ENCODE results near the gene SPACA6. TPM values are rescaled to one million over a fixed set of nuclear protein-coding genes. Genes with fewer than 3 reads are reported as not detected.

Gene SPACA6
- polyA plus RNA-seq, 3 donors from 2014 or later, result 2.3 to 2.4 TPM; not detected in 1

DNA sequence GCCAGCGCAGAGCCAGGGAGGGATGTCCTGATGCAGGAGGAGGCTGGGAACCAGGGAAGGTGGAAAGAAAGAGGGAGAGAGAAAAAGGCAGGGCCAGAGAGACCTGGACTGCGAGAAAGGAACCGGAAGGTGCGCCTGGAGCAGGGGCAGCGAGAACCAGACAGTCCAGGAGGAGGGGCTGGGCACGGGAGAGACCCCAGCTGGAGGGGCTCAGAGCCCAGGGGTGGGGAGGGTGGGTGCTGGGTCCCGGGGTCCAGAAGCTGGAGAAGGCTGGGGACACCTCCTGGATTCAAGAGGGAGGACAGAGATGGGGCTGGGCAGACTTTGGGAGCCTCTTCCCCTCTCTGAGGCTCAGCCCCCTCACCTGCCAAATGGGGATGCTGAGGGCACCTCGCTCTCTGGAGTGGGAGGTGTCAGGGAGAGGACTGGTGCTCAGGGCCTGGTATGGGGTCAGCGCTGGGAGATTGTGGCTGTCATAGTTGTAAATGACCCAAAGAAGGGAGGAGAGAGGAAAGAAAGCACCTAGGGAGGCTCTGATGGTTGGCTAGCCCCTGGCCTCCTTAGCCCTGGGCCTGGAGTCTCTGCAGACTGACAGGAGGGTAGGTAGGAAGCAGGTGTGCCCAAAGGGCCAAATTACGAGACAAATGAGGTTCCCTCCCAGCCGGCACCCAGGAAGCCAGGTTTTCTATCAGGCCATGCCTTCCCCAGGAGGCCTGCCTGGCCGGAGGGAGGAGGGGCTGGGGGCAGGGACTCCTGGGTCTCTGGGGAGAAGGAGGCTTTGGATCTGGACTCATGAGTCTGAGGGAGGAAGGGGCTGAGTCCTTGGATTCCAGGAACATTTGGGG is 1.3 kb upstream of the SPACA6 start:
- H3K4me1 Mint-ChIP-seq, result peaks cover 7 to 15% of the 10 kb centered on the region in 2 donors
- H3K4me3 Mint-ChIP-seq, result no peak overlapping the region
- no peak overlapping the region for H3K27ac Mint-ChIP-seq
- H3K27me3 Mint-ChIP-seq (ENCODE audit: low read depth in 3 of 3), result peaks cover 16 to 32% (median 23%) of the 10 kb centered on the region in 3 donors
- peaks cover 4 to 8% (median 4%) of the 10 kb centered on the region in 3 donors for H3K36me3 Mint-ChIP-seq
- peaks cover 0 to under 1% (median 0%) of the 10 kb centered on the region in 6 donors for H3K9me3 Mint-ChIP-seq
- DNase-seq, result no peak

- Mint-ChIP-seq H3K4me1 (peaks cover 7 to 15% of the 10 kb centered on the region in 2 donors), H3K9me3 (no peaks in the 10 kb centered on the region), H3K36me3 (peaks cover 4 to 8% (median 4%) of the 10 kb centered on the region in 3 donors), H3K4me3 (no peak overlapping the region), H3K27me3 (ENCODE audit: low read depth in 3 of 3) (peaks cover 10 to 27% (median 19%) of the 10 kb centered on the region in 3 donors), H3K27ac (no peak overlapping the region)
- DNase-seq, result no peak
These were observed 662 bp upstream of the SPACA6 start for GRCh38 chr19:51692468-51692867.

DNA sequence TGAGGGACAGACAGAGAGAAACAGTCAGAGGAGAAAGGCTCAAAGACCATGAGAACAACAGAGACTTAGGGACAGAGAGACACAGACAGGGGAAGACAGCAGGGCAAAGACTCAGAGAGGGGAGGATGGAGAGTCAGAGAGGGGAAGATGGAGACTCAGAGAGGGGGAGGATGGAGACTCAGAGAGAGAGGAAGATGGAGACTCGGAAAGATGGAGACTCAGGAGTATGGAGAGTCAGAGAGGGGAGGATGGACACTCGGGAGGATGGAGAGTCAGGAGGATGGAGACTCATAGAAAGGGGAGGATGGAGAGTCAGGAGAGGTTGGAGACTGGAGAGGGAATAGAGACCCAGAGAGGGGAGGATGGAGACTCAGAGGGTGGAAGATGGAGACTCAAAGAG is 689 bp downstream of the SPACA6 start:
- Mint-ChIP-seq H3K4me3 (no peak overlapping the region), H3K4me1 (peaks cover under 1 to 8% of the 10 kb centered on the region in 2 donors), H3K36me3 (peaks cover 0 to 5% (median 0%) of the 10 kb centered on the region in 3 donors), H3K27ac (no peak overlapping the region), H3K9me3 (no peaks in the 10 kb centered on the region), H3K27me3 (ENCODE audit: low read depth in 3 of 3) (peaks cover 8 to 16% (median 8%) of the 10 kb centered on the region in 3 donors)
- no peak for DNase-seq

DNA sequence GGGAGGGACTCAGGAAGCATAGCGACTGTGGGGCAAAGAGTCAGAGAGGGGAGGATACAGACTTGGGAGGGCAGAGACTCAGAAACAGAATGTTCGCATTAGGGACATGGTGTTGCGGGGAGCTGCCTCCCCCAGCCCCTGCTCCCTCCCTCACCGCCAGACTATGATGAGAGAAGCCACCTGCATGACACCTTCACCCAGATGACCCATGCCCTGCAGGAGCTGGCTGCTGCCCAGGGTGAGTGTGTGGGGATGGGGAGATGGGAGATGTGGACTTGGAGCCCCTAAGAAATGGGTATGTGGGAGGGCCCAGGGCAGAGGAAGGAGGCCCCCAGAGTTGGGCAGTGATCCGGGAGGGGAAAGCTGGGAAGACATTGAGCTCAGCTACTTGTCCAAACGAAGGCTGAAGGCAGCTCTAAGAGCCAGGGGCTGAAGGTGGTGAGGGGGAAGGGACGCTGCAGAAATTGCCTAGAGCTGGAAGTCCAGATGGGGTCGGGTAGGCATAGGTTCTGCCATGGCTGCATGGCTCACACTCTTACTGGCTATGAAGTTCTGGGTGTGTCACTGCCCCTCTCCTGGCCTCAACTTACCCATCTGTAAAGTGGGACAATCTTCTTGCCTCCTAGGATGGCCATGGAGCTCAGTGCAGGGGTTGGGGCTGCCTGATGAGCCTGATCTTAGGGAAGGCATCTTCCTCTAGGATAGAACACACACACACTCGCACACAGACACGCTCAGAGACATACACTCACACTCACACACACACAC is 1.4 kb downstream of the SPACA6 start:
- Mint-ChIP-seq H3K9me3 (no peaks in the 10 kb centered on the region), H3K27ac (no peak overlapping the region), H3K36me3 (peaks cover 0 to 5% (median 0%) of the 10 kb centered on the region in 3 donors), H3K4me1 (peaks cover 0 to 8% of the 10 kb centered on the region in 2 donors), H3K27me3 (ENCODE audit: low read depth in 3 of 3) (peaks cover 8 to 16% (median 8%) of the 10 kb centered on the region in 3 donors), H3K4me3 (no peak overlapping the region)
- no peak for DNase-seq

- Mint-ChIP-seq H3K27me3 (ENCODE audit: low read depth in 3 of 3) (peaks cover 8 to 15% (median 8%) of the 10 kb centered on the region in 3 donors), H3K9me3 (no peaks in the 10 kb centered on the region), H3K36me3 (peaks cover 0 to 5% (median 0%) of the 10 kb centered on the region in 3 donors), H3K4me1 (peaks cover 0 to 4% of the 10 kb centered on the region in 2 donors), H3K4me3 (no peak overlapping the region), H3K27ac (no peak overlapping the region)
- no peak for DNase-seq
These were observed 2.0 kb downstream of the SPACA6 start for GRCh38 chr19:51695088-51695487.

GRCh38 chr19:51695702-51696315 is 2.7 kb downstream of the SPACA6 start:
- no peak for DNase-seq
- Mint-ChIP-seq H3K4me1 (peaks cover 0 to 2% of the 10 kb centered on the region in 2 donors), H3K27me3 (ENCODE audit: low read depth in 3 of 3) (peaks cover 6 to 11% (median 8%) of the 10 kb centered on the region in 3 donors), H3K9me3 (no peaks in the 10 kb centered on the region), H3K4me3 (no peak overlapping the region), H3K27ac (no peak overlapping the region), H3K36me3 (peaks cover 0 to 5% (median 0%) of the 10 kb centered on the region in 3 donors)

GRCh38 chr19:51696606-51697005 is 3.5 kb downstream of the SPACA6 start:
- DNase-seq, result no peak
- Mint-ChIP-seq H3K9me3 (no peaks in the 10 kb centered on the region), H3K4me3 (no peak overlapping the region), H3K27ac (no peak overlapping the region), H3K27me3 (ENCODE audit: low read depth in 3 of 3) (peaks cover 3 to 8% (median 8%) of the 10 kb centered on the region in 3 donors), H3K4me1 (peaks cover 0 to 1% of the 10 kb centered on the region in 2 donors), H3K36me3 (peaks cover 0 to 5% (median 0%) of the 10 kb centered on the region in 3 donors)

DNA sequence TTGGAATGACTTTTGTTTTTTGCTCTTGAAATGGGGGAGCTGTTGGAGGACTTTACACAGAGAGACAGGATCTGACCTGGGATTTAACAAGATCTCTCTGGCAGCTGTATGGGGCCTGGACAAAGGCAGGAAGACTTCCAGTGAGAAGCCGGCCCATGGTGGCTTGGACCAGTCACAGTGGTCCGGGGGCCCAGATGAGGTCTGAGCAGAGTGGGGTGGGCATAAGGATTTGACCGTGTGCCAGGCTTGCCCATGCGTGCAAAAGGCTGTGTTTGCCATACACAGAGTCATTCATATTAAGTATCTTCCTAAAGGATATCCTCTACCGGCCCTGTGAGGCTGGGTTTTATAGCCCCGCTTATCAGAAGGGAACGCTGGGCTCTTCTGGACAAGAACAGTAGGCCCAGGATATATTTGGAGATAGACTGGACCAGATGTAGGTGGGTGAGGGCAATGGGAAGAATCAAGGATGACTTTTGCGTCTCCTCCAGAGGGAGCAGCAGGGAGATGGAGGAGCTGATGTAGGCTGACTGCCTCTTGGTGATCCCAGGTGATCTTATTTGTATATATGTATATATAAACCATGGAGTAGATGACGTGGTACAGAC is 4.1 kb downstream of the SPACA6 start:
- peaks cover 1 to 2% of the 10 kb centered on the region in 2 donors for H3K4me1 Mint-ChIP-seq
- no peak overlapping the region for H3K4me3 Mint-ChIP-seq
- H3K27me3 Mint-ChIP-seq (ENCODE audit: low read depth in 3 of 3), result peaks cover 3 to 8% (median 8%) of the 10 kb centered on the region in 3 donors
- peaks cover 0 to 5% (median 0%) of the 10 kb centered on the region in 3 donors for H3K36me3 Mint-ChIP-seq
- no peak for DNase-seq
- H3K9me3 Mint-ChIP-seq, result no peaks in the 10 kb centered on the region
- H3K27ac Mint-ChIP-seq, result no peak overlapping the region

DNA sequence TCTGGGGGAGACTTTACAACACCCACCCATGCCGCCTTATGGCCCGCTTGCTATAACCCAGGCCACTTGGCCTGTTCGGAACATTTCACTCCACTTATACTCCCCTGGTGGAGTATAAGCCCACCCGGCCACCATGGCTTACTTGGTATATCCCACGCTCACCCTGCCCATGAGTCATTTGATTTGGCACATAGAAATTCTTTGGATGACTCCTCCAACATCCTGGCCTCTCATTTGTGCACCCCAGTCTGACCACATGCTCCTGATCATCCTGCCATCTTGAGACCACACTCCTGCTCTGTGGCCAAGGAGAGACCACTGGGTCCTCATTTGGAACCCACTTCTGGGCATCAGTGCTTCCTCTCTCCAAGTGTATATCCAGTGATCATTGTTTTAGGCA is 5.2 kb downstream of the SPACA6 start:
- no peak overlapping the region for H3K4me3 Mint-ChIP-seq
- H3K9me3 Mint-ChIP-seq, result no peaks in the 10 kb centered on the region
- no peak overlapping the region for H3K27ac Mint-ChIP-seq
- no peak for DNase-seq
- no peaks in the 10 kb centered on the region for H3K36me3 Mint-ChIP-seq
- peaks cover 9 to 12% of the 10 kb centered on the region in 2 donors for H3K4me1 Mint-ChIP-seq
- H3K27me3 Mint-ChIP-seq (ENCODE audit: low read depth in 3 of 3), result peaks cover 1 to 11% (median 5%) of the 10 kb centered on the region in 3 donors

DNA sequence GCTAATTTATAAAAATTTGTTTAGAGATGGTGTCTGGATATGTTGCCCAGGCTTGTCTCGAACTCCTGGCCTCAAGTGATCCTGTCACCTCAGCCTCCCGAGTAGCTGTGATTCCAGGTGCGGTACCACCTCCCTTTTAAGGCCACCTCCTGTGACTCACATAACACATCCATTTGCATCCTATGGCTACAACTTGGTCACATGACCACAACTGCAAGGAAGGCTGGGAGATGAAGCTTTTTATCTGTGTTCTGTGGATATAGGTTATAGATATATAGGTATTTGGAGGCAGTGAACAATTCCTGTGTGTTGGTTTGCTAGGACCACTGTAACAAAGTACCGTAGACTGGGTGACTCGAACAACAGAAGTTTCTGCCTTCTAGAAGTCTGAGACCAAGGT is 6.0 kb downstream of the SPACA6 start:
- H3K36me3 Mint-ChIP-seq, result no peaks in the 10 kb centered on the region
- no peak overlapping the region for H3K4me3 Mint-ChIP-seq
- no peak for DNase-seq
- no peaks in the 10 kb centered on the region for H3K9me3 Mint-ChIP-seq
- peaks cover 15 to 20% of the 10 kb centered on the region in 2 donors for H3K4me1 Mint-ChIP-seq
- H3K27me3 Mint-ChIP-seq (ENCODE audit: low read depth in 3 of 3), result peaks cover 1 to 8% (median 3%) of the 10 kb centered on the region in 3 donors
- H3K27ac Mint-ChIP-seq, result no peak overlapping the region

- peaks cover 36 to 43% of the 10 kb centered on the region in 2 donors for H3K4me1 Mint-ChIP-seq
- peak overlapping the region in 3 of 5 donors; percentile 7 to 59 (median 43) for H3K4me3 Mint-ChIP-seq
- no peaks in the 10 kb centered on the region for H3K9me3 Mint-ChIP-seq
- no peak for DNase-seq
- peak overlapping the region in 2 of 6 donors; percentile 13 to 22 for H3K27ac Mint-ChIP-seq
- peaks cover 6 to 9% (median 7%) of the 10 kb centered on the region in 3 donors for H3K36me3 Mint-ChIP-seq
- H3K27me3 Mint-ChIP-seq (ENCODE audit: low read depth in 3 of 3), result peaks cover 0 to 3% (median 3%) of the 10 kb centered on the region in 3 donors
These were observed 8.5 kb downstream of the SPACA6 start for GRCh38 chr19:51701468-51702100.

GRCh38 chr19:51702103-51702824 is 9.1 kb downstream of the SPACA6 start:
- H3K9me3 Mint-ChIP-seq, result no peaks in the 10 kb centered on the region
- H3K4me1 Mint-ChIP-seq, result peaks cover 36 to 44% of the 10 kb centered on the region in 2 donors
- H3K36me3 Mint-ChIP-seq, result peaks cover 6 to 10% (median 7%) of the 10 kb centered on the region in 3 donors
- H3K27ac Mint-ChIP-seq, result peak overlapping the region in 2 of 6 donors; percentile 20 to 68
- DNase-seq, result peak; percentile 14 to 32 (median 30)
- H3K27me3 Mint-ChIP-seq (ENCODE audit: low read depth in 3 of 3), result peaks cover 0 to 3% (median 3%) of the 10 kb centered on the region in 3 donors
- H3K4me3 Mint-ChIP-seq, result peak overlapping the region; percentile 81 to 93 (median 90)

Measured in immature natural killer cell (primary cell).